Epithelial cell of proximal tubule (primary cell): Measurements from ENCODE around the gene PBX1. TPM values are rescaled to one million over a fixed set of nuclear protein-coding genes. Genes with fewer than 3 reads are reported as not detected.

Experiments
- DNase-seq: peaks from one replicate; pipeline ENCODE4 v3.0.0-alpha.2; 2011; ENCODE audit warnings: low read depth
- H3K4me3 ChIP-seq: 2 replicates; pipeline ENCODE4 v1.5.1; 2011; ENCODE audit warnings: low read depth, mild to moderate bottlenecking, low read length
- total RNA-seq: library from RNA; depleted of rRNA; stranded (reverse); fragments of >200 nt; gene quantifications from 2 replicates; pipeline ENCODE4 v1.2.3, GENCODE V29; 2015
- TF ChIP-seq, protein P1 (sequence below): conservative IDR thresholded peaks from 2 replicates; pipeline ENCODE4 v1.5.1; 2012; ENCODE audit warnings: low read depth, mild to moderate bottlenecking, low read length

The PBX1 gene
- total RNA-seq, 1 donor from 2014 or later = 3.0 TPM

DNA sequence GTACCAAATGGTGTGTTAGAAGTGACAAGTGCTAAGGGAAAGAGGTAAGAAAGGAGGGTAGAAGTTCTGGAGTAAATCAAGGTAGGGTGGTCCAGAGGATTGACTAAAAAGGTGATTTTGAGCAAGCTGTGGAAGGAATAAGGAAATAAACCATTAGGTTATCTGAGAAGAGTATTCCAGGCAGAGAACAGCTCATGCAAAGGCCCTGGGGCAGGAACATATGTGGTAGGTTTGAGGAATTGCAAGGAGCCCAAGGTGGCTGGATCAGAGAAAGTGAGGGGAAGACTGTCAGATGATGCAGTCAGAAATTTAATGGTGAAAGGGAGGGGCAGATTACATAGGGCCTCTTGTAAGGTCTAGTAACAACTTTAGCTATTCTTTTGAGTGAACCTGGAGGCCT lies 302.6 kb downstream of the PBX1 start:
- no peak for DNase-seq
- H3K4me3 ChIP-seq = no peak overlapping the region
- TF ChIP-seq, protein P1, sequence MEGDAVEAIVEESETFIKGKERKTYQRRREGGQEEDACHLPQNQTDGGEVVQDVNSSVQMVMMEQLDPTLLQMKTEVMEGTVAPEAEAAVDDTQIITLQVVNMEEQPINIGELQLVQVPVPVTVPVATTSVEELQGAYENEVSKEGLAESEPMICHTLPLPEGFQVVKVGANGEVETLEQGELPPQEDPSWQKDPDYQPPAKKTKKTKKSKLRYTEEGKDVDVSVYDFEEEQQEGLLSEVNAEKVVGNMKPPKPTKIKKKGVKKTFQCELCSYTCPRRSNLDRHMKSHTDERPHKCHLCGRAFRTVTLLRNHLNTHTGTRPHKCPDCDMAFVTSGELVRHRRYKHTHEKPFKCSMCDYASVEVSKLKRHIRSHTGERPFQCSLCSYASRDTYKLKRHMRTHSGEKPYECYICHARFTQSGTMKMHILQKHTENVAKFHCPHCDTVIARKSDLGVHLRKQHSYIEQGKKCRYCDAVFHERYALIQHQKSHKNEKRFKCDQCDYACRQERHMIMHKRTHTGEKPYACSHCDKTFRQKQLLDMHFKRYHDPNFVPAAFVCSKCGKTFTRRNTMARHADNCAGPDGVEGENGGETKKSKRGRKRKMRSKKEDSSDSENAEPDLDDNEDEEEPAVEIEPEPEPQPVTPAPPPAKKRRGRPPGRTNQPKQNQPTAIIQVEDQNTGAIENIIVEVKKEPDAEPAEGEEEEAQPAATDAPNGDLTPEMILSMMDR = no peak

DNA sequence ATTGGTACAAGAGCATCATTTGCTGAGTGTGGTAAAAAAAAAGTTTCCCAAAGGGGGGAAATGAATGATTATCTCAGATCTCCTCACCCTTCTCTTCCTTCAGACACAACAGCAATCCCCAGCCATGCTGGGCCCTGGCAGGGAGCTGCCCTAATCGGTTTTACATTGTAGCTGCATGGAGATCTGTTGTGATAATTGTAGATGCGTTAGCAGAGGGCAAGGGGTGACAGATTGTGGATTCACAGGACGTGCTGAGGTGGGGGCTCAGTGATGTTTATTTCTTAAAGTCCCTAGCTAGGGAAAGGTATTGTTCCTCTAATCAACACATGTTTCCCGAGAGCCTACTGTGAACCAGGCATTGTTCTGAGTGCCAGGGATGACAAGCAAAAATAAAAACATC lies 304.1 kb downstream of the PBX1 start:
- H3K4me3 ChIP-seq = no peak overlapping the region
- TF ChIP-seq, protein P1 = no peak
- DNase-seq = no peak

DNA sequence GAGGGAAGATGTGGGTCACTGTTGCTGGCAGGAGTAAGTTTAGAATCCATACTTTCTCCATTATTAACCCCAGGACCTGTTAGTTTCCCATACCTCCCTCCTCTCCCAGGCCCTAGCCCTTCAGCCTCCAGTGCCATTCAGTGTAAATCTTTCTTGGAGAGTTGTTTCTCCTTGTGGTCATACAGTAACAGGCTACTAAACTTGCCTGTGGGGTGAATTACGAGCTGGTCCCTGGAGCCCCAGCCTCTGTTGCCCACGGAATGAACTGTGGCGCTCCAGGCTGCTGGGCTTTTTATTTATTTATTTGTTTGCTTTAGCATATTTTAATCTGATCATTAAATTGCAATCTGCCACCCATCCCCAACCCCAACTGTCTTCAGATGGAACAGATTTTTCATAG lies 305.2 kb downstream of the PBX1 start:
- DNase-seq = no peak
- TF ChIP-seq, protein P1 = no peak
- no peak overlapping the region for H3K4me3 ChIP-seq

DNA sequence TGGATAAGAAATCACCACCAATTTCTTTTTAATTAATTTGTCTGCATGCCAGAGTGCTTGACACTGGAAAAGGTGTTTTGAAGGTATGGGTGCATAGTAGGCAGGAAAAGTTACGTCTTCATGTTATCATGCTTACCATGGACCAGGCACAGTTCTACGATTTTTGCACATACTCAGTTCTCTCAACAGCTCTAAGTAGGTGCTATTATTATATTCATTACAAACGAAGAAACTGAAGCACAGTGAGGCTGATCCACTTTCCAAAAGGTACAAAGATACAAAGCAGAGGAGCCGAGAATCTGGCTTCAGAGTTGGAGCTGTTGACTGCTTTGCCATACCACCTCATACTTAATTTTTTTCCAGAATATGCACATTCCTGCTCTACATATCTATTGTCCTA lies 306.4 kb downstream of the PBX1 start:
- TF ChIP-seq, protein P1 = no peak
- DNase-seq = no peak
- H3K4me3 ChIP-seq = no peak overlapping the region

DNA sequence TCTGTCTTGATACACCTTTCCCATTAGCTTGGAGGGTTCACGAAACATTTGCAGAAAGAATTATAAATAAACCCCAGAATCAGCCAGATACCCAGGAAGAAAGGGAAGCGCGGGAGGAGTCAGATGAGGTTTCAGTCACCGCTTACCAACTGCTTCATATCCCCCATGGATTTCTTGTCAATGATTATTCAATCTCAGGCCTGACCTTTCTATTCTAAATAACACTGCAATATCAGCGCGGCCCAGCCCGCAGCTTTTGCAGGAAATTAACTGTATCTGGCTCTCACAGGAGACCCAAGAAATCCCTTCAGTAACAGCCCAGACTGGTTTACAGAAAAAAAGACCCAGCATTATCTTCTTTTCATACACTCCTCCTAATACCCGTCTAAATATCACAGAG lies 308.6 kb downstream of the PBX1 start:
- no peak overlapping the region for H3K4me3 ChIP-seq
- DNase-seq = no peak
- TF ChIP-seq, protein P1 = no peak

DNA sequence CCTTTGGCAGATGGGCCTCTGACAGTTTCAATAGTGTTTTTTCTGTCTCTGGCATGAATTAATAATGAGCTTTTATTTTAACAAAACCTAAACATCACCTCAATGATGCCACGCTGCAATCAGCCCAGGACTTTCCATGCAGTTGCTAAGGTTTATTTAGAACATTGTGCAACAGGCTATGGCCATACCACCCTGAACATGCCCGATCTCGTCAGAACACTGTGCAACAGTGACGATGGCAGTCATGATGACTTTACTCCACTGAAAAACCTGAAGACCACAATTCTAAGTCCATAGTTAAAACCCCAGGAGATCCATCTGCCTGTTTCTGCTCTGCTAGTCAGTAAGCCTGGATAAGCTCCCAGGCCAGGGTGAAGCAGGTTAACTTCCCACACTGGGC lies 310.0 kb downstream of the PBX1 start:
- no peak overlapping the region for H3K4me3 ChIP-seq
- TF ChIP-seq, protein P1 = no peak
- DNase-seq = no peak

DNA sequence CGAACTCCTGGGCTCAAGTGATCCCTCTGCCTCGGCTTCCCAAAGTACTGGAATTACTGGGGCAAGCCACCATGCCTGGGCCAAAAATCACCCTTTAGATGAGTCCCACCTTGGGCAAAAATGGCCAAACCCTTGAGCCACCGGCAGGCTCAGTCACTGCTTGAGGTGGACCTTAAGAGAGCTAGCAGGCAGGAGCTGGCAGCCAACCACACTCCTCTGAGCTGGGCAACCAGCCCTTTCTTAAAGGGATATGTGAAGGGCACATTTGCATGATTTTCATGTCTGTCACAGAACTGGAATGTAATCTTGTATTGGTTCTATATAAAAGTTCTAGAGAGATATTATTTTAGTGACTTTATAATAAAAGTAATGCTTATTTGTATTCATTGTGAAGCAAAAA lies 316.5 kb downstream of the PBX1 start:
- TF ChIP-seq, protein P1 = no peak
- no peak for DNase-seq
- H3K4me3 ChIP-seq = no peak overlapping the region
